ENCODE measurements around the gene CTAGE6. TPM values are rescaled to one million over a fixed set of nuclear protein-coding genes. Genes with fewer than 3 reads are reported as not detected.
"Not testable (repeated sequence)": the region's sequence is repeated elsewhere in the genome, so short reads cannot be mapped to it uniquely, and the experiment has no call there.

CTAGE6 gene, protein sequence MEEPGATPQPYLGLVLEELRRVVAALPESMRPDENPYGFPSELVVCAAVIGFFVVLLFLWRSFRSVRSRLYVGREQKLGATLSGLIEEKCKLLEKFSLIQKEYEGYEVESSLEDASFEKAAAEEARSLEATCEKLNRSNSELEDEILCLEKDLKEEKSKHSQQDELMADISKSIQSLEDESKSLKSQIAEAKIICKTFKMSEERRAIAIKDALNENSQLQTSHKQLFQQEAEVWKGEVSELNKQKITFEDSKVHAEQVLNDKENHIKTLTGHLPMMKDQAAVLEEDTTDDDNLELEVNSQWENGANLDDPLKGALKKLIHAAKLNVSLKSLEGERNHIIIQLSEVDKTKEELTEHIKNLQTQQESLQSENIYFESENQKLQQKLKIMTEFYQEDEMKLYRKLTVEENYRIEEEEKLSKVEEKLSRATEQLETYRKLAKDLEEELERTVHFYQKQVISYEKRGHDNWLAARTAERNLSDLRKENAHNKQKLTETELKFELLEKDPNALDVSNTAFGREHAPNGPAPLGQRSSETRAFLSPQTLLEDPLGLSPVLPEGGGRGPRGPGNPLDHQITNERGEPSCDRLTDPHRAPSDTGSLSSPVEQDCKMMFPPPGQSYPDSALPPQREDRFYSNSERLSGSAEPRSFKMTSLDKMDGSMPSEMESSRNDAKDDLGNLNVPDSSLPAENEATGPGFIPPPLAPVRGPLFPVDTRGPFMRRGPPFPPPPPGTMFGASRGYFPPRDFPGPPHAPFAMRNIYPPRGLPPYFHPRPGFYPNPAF
- not detected in 2 replicates for total RNA-seq
- long read RNA-seq, result 0 reads

DNA sequence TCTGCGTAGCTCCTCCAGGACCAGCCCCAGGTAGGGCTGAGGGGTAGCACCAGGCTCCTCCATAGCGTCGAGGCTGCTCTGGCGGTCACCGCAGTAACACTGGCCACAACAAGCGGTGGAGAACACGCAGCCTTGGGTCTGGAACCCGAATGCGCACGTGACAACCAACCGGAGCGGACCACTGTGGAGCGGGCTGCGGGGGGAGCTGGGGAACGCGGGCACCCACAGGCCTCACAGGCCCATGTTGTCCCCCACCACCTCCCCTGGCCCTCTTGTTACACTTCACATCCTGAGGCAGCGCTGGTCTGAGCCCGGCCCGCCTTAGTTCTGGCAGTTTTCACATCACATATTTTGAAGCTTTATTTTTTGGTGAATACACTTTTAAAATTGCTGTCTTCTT lies at the start of gene CTAGE6:
Gene CTAGE6 (minus strand): TSS at position 101 of the 400 bp plus-strand sequence. CDS start 38 bp downstream, at position 63.
- not testable (repeated sequence) for H3K27me3 Mint-ChIP-seq; H3K36me3 Mint-ChIP-seq (ENCODE audit: insufficient read depth); H3K9me3 Mint-ChIP-seq (ENCODE audit: low read depth); DNase-seq (ENCODE audit: low spot score, unreplicated experiment); H3K4me1 Mint-ChIP-seq (ENCODE audit: low read depth); H3K4me3 Mint-ChIP-seq (ENCODE audit: low read depth); H3K27ac Mint-ChIP-seq

DNA sequence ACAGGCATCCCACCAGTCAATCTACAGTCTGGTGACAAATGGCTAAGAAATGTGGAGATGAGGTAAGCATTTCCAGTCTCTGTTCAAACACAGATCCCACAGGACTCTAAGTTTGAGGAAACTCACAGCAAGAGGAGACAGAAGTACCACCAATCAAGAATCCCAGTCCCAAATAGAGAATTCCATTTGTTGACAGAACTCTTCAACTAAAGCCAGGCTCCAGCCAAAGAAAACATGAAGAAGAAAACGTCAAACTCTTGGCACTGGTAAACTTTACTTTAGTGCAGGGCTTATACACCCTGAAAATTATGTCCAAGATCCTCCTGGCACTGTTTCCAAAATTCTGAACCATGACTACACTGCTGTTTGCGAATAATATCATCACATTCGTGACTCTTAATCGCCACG lies 49.2 kb upstream of the CTAGE6 start:
- not testable (repeated sequence) for H3K4me1 Mint-ChIP-seq (ENCODE audit: low read depth); H3K9me3 Mint-ChIP-seq (ENCODE audit: low read depth); DNase-seq (ENCODE audit: low spot score, unreplicated experiment); H3K27ac Mint-ChIP-seq; H3K36me3 Mint-ChIP-seq (ENCODE audit: insufficient read depth); H3K4me3 Mint-ChIP-seq (ENCODE audit: low read depth); H3K27me3 Mint-ChIP-seq

DNA sequence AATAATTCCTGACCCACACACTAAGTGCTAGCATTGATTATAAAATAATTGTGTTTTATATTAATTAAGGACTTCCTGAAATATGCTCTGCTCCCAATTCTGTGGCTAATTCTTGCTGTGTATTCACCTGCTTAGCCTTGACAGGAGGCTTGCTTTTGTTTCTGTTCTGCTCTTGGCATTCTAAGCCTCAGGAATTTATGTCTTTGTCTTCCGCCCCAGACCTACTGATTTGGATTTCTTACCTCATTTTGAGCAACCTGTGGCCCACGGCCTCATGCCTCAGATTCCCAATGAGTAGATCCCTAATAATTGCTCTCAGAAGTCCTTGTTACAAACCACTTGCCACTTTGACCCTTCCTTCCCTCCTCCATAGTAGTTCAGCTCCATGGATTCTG lies 40.4 kb upstream of the CTAGE6 start:
- H3K9me3 Mint-ChIP-seq (ENCODE audit: low read depth); H3K4me3 Mint-ChIP-seq (ENCODE audit: low read depth); H3K27ac Mint-ChIP-seq; H3K4me1 Mint-ChIP-seq (ENCODE audit: low read depth); DNase-seq (ENCODE audit: low spot score, unreplicated experiment); H3K36me3 Mint-ChIP-seq (ENCODE audit: insufficient read depth); H3K27me3 Mint-ChIP-seq: not testable (repeated sequence)

DNA sequence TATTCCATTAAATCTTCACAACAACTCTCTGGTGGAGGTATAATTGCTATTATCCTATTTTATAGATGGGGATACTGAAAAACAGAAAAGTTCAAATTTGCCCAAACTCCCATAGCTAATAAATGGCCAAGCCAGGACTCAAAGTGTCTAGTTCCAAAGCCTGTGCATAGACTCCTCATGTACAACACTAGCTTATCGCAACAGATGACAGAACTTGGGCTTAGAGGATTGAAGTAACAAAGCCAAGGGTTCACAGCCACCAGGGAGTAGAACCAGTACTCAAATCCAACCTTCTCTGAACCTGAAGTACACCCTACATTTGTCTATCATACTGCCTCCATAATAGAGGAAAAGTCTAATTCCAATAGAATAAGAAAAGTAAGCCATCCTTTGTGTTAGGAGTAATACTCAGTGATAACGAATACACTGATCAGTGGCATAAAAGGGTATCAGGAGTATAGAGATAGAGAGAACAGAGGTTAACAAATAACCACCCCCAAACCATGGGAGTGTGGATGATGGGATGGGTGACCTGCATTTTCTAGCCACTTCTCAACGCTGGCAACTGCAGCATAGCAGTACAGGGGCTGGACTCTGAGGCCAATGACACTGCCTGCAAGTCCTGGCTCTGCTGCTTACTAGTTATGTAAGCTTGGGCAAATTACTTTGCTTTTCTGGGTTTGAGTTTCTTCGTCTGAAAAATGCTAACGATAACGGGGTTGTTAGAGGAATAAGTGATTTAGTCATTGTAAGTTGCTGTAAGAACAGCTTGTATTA lies 39.8 kb upstream of the CTAGE6 start:
- not testable (repeated sequence) for H3K4me3 Mint-ChIP-seq (ENCODE audit: low read depth); H3K4me1 Mint-ChIP-seq (ENCODE audit: low read depth); H3K27ac Mint-ChIP-seq; H3K27me3 Mint-ChIP-seq; H3K9me3 Mint-ChIP-seq (ENCODE audit: low read depth); DNase-seq (ENCODE audit: low spot score, unreplicated experiment); H3K36me3 Mint-ChIP-seq (ENCODE audit: insufficient read depth)

DNA sequence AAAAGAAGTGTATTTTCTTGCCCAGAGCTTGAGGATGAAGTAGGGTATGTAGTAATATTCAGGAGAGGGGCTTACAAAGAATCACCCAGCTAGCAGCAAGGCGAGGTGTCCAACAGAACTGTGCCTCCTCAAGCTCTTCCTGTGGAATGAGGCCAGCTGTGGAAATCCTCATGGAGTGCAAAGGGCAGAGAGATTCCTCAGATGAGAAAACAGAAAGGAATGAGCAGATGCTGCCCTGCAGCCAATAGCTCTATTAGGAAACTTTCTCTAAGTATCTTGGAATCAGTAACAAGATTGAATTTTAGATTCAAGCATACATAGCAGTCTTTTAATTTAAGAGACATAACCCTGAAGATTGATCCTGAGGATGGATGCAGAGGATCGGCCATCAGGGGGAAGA lies 38.2 kb upstream of the CTAGE6 start:
- H3K36me3 Mint-ChIP-seq (ENCODE audit: insufficient read depth); H3K27me3 Mint-ChIP-seq; H3K27ac Mint-ChIP-seq; H3K4me1 Mint-ChIP-seq (ENCODE audit: low read depth); H3K4me3 Mint-ChIP-seq (ENCODE audit: low read depth); H3K9me3 Mint-ChIP-seq (ENCODE audit: low read depth); DNase-seq (ENCODE audit: low spot score, unreplicated experiment): not testable (repeated sequence)

DNA sequence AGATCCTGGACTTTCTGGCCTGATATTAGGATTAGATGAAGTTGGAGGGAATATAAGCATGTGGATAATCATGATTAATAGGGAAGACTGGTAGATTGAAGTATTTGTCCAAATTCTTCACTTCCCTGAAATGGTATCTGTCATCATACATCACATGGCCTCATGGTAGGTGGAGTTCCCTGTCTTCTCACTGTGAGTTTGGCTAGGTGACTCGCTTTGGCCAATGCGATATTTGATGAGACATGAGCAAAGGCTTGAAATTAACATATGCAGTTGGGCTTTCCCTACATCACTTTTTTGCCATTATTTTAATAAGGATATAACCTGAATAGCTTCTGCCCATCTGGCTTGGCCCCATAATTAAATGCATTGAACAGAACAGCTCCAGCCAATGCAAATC lies 35.1 kb upstream of the CTAGE6 start:
- H3K36me3 Mint-ChIP-seq (ENCODE audit: insufficient read depth); H3K27ac Mint-ChIP-seq; H3K4me1 Mint-ChIP-seq (ENCODE audit: low read depth); H3K4me3 Mint-ChIP-seq (ENCODE audit: low read depth); DNase-seq (ENCODE audit: low spot score, unreplicated experiment); H3K9me3 Mint-ChIP-seq (ENCODE audit: low read depth); H3K27me3 Mint-ChIP-seq: not testable (repeated sequence)

DNA sequence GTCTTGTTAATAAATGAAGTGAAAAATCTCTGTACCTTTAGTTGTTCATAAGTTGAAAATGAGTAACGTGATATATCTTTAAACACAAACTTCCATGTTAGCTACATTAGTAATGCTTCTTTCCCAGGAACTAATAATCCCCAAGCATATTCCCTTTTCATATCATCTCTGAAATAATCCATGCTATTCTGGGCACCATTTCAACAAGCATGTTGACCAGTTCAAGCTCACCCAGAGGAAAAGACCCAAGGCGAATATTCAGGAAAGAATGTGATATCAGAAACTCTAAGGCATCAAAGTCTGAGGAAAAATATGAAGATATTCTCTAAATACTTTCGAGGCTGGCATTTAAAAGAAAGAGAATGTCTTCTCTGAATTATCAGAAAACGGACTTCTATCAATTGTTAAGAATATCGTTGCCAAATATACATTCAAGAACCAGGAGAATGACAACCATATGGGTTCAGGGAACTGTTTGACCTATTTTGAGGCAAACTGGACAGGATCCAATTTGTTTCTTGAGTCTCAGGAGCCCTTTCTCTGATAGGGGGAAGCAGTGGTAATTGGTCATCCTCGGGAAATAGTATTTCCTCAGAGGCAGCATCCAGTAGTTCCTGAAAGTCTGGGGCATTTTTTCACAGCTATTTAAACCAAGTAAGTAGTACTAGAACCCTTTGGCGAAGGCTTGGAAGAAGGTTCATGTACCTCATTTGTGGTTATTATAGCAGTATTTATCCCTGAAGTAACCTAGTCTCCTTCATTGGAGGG lies 28.1 kb upstream of the CTAGE6 start:
- not testable (repeated sequence) for H3K4me3 Mint-ChIP-seq (ENCODE audit: low read depth); H3K27me3 Mint-ChIP-seq; H3K4me1 Mint-ChIP-seq (ENCODE audit: low read depth); H3K27ac Mint-ChIP-seq; DNase-seq (ENCODE audit: low spot score, unreplicated experiment); H3K9me3 Mint-ChIP-seq (ENCODE audit: low read depth); H3K36me3 Mint-ChIP-seq (ENCODE audit: insufficient read depth)

DNA sequence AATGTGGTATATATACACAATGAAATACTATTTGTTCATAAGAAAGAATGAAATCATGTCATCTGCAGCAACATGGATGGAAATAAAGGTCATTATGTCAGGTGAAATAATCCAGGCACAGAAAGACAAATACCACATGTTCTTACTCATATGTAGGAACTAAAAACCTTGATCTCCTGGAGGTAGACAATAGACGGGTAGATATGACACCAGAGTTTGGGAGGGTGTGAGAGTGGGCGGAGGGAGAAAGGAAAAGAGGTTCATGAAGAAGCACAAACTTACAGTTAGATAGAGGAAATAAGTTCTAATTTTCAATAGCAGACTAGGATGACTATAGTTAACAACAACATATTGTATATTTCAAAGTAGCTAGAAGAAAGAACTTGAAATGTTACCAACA lies 22.1 kb upstream of the CTAGE6 start:
- not testable (repeated sequence) for H3K4me3 Mint-ChIP-seq (ENCODE audit: low read depth); H3K27me3 Mint-ChIP-seq; H3K9me3 Mint-ChIP-seq (ENCODE audit: low read depth); H3K27ac Mint-ChIP-seq; H3K4me1 Mint-ChIP-seq (ENCODE audit: low read depth); H3K36me3 Mint-ChIP-seq (ENCODE audit: insufficient read depth); DNase-seq (ENCODE audit: low spot score, unreplicated experiment)

DNA sequence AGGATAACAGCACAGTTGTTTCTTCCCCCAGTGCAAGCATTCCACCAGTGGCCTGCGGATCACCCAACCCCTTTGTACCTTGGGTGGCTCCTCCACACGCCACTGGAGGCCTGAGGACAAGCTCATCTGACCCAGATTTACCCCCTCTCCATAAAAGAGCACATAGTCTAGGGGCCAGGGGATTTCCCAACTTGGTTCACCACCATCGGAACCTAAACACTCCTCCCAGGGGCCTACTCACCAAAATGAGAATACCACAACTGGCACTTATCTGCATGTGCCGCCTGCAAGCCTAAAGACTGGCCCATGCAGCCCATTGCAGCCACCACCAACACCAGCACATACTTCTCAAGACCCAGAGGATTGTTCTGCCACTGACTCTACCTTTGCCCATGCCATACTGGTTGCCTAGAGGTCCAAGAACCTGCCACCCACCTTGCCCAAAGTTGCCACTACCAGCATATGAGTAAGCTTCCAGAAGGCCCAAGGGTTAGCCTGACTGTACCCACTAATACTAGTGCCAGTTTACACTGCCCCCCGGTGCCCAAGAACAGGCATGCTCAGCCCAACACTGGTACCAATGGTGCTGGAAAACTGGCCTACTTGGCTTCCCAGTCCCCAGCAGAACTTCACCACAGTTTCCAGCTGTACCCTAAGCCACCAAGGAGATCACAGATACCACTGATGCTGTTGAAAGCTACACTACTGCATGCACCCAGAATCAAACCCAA lies 15.4 kb upstream of the CTAGE6 start:
- not testable (repeated sequence) for H3K27me3 Mint-ChIP-seq; H3K9me3 Mint-ChIP-seq (ENCODE audit: low read depth); H3K4me3 Mint-ChIP-seq (ENCODE audit: low read depth); DNase-seq (ENCODE audit: low spot score, unreplicated experiment); H3K36me3 Mint-ChIP-seq (ENCODE audit: insufficient read depth); H3K27ac Mint-ChIP-seq; H3K4me1 Mint-ChIP-seq (ENCODE audit: low read depth)

DNA sequence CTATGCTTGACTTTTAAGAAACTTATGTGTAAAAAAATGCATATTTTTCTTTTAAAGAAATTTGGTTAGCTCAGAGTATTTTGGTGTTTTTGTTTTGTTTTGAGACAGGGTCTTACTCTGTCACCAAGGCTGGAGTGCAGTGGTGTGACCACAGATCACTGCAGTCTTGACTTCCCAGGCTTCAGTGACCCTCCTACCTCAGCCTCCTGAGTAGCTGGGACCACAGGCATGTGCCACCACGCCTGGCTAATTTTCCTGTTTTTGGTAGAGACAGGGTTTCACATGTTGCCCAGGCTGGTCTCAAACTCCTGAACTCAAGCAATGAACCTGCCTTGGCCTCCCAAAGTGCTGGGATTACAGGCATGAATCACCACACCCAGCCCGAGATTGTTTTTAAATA lies 10.0 kb upstream of the CTAGE6 start:
- not testable (repeated sequence) for H3K9me3 Mint-ChIP-seq (ENCODE audit: low read depth); H3K4me3 Mint-ChIP-seq (ENCODE audit: low read depth); H3K27me3 Mint-ChIP-seq; H3K36me3 Mint-ChIP-seq (ENCODE audit: insufficient read depth); DNase-seq (ENCODE audit: low spot score, unreplicated experiment); H3K27ac Mint-ChIP-seq; H3K4me1 Mint-ChIP-seq (ENCODE audit: low read depth)

DNA sequence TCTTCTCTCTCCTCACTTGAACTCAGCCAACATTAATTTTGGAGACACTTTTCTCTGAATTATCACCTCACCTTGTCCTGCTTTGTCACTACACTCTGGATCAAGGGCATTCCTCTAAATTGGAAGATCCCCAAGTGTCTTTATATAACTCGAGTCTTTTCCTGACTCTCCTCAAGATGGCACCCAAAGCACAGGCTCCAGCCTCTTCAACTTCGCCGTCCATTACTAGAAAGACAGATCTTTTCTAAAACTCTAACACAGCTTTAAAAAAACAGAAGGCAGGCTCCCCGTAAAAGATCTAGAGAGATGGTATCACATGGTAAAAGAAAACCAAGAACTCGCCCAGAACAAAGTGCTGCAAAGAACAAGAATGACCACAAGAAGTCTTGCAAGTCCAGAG lies 8.2 kb upstream of the CTAGE6 start:
- H3K4me1 Mint-ChIP-seq (ENCODE audit: low read depth); H3K9me3 Mint-ChIP-seq (ENCODE audit: low read depth); H3K27me3 Mint-ChIP-seq; H3K4me3 Mint-ChIP-seq (ENCODE audit: low read depth); H3K27ac Mint-ChIP-seq; DNase-seq (ENCODE audit: low spot score, unreplicated experiment); H3K36me3 Mint-ChIP-seq (ENCODE audit: insufficient read depth): not testable (repeated sequence)

DNA sequence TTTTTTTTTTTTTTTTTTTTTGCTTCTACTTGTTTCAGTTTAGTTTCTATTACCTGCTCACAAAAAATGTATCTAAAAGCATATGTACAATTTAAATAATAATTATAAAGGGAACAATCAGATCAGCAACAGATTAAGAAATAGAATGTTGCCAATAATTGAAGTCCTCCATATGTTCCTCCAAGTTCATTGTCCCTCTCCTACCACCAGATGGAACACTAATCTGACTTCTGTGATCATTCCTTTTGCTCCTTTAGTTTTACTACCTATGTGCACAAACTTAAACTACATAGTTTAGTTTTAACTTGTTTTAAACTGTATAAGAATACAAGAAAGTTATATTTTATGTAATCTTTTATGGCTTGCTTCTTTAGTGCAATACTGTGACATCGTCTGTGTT lies 5.6 kb upstream of the CTAGE6 start:
- H3K27me3 Mint-ChIP-seq; H3K27ac Mint-ChIP-seq; H3K36me3 Mint-ChIP-seq (ENCODE audit: insufficient read depth); H3K4me3 Mint-ChIP-seq (ENCODE audit: low read depth); DNase-seq (ENCODE audit: low spot score, unreplicated experiment); H3K9me3 Mint-ChIP-seq (ENCODE audit: low read depth); H3K4me1 Mint-ChIP-seq (ENCODE audit: low read depth): not testable (repeated sequence)

Data from progenitor cell of endocrine pancreas (in vitro differentiated cells).